Measurements from ENCODE around the gene RERG. TPM values are rescaled to one million over a fixed set of nuclear protein-coding genes. Genes with fewer than 3 reads are reported as not detected.

RERG gene
- 5.7 and 14.6 TPM in 2 replicates for total RNA-seq

GRCh38 chr12:15220915-15221885 is at the start of gene RERG:
RERG (minus strand) TSS chr12:15221417; CDS start chr12:15217489, 3,928 bp downstream.

Other genes with a start within 250 kb of the RERG start
- not detected in 2 replicates for gene PDE6H, start 248.4 kb downstream of the RERG start, total RNA-seq
- 0.33 and 1.5 TPM in 2 replicates for gene PTPRO, start 101.1 kb upstream of the RERG start, total RNA-seq